Caco-2 (cell line): ENCODE results near the gene PRR33. TPM values are rescaled to one million over a fixed set of nuclear protein-coding genes. Genes with fewer than 3 reads are reported as not detected.

Experiments used
- BruUV-seq: library from RNA; stranded (reverse); fragments of 400-500 nt; replicated peaks from 2 replicates; lab custom pipeline; 2021; lab: Mats Ljungman, UMichigan
- CTCF ChIA-PET: fragments of 300-600 bp; sonication (Branson Sonifier 250); formaldehyde crosslinking; loops from one replicate; lab custom pipeline; 2022; ENCODE audit warnings: antibody characterized with exemption; lab: Charles Lee
- POLR2A ChIA-PET: fragments of 300-600 bp; sonication (Branson Sonifier 250); formaldehyde crosslinking; loops from one replicate; lab custom pipeline; 2022; ENCODE audit warnings: antibody characterized with exemption; lab: Charles Lee
- DNase-seq, 2 experiments: peaks; one replicate each; pipeline versions ENCODE4 v3.0.0 to v3.0.0-alpha.2; 2020 to 2022
- H3K27me3 ChIP-seq: replicated peaks from 2 replicates; pipeline ENCODE4 v1.6.0; 2011; ENCODE audit warnings: low read length; ENCODE audit not compliant: control insufficient read depth, insufficient read depth
- H3K36me3 ChIP-seq: 2 replicates; pipeline ENCODE4 v1.5.1; 2011; ENCODE audit warnings: low read length; ENCODE audit not compliant: control insufficient read depth, insufficient read depth
- H3K4me1 ChIP-seq: fragments of 250-450 bp; sonication (Bioruptor Pico); 2 replicates; pipeline ENCODE4 v1.5.1; 2020; ENCODE audit warnings: mild to moderate bottlenecking
- H3K4me3 ChIP-seq: 2 replicates; pipeline ENCODE4 v1.5.1; 2011; ENCODE audit warnings: low read depth, mild to moderate bottlenecking, control low read depth, low read length
- H3K9me3 ChIP-seq: fragments of 250-450 bp; sonication (Bioruptor Pico); 2 replicates; pipeline ENCODE4 v1.5.1; 2020; ENCODE audit warnings: mild to moderate bottlenecking, moderate library complexity
- H3K27ac Mint-ChIP-seq: one replicate; pipeline ENCODE4 v1.8.0; 2022; ENCODE audit warnings: mixed read lengths; ENCODE audit not compliant: unreplicated experiment
- H3K27me3 Mint-ChIP-seq: one replicate; pipeline ENCODE4 v1.8.0; 2022; ENCODE audit warnings: mixed read lengths; ENCODE audit not compliant: insufficient read depth, unreplicated experiment
- H3K36me3 Mint-ChIP-seq: one replicate; pipeline ENCODE4 v1.8.0; 2022; ENCODE audit warnings: mild to moderate bottlenecking, mixed read lengths; ENCODE audit not compliant: insufficient read depth, unreplicated experiment
- H3K4me1 Mint-ChIP-seq: one replicate; pipeline ENCODE4 v1.8.0; 2022; ENCODE audit warnings: low read depth, mixed read lengths; ENCODE audit not compliant: unreplicated experiment
- H3K4me3 Mint-ChIP-seq: one replicate; pipeline ENCODE4 v1.8.0; 2022; ENCODE audit warnings: mild to moderate bottlenecking, moderate library complexity, mixed read lengths; ENCODE audit not compliant: unreplicated experiment
- H3K9me3 Mint-ChIP-seq: one replicate; pipeline ENCODE4 v1.8.0; 2022; ENCODE audit warnings: mixed read lengths; ENCODE audit not compliant: unreplicated experiment
- CTCF ChIP-seq, 2 experiments: fragments of 200-600 bp in 1 of 2; IDR thresholded peaks; 1 replicate in 1 of 2; 2 replicates in 1 of 2; pipeline versions ENCODE4 v1.5.1 to v1.8.0; 2011 to 2022; ENCODE audit warnings: antibody characterized with exemption in 1 of 2, control low read depth in 1 of 2, inconsistent platforms in 1 of 2, low read depth in 1 of 2, low read length in 1 of 2, mild to moderate bottlenecking in 1 of 2, moderate library complexity in 1 of 2; ENCODE audit not compliant: insufficient read depth in 1 of 2, severe bottlenecking in 1 of 2, unreplicated experiment in 1 of 2
- intact Hi-C: fragments of 100-400 bp; cut with micrococcal nuclease; formaldehyde crosslinking; loops from one replicate; pipeline ENCODE4 v1.10.0; 2022; ENCODE audit not compliant: unreplicated experiment
- total RNA-seq: library from RNA; stranded (reverse); gene quantifications from 2 replicates; pipeline ENCODE4 v1.2.3, GENCODE V29; 2022

PRR33 gene
- total RNA-seq, 1 experiment from 2014 or later: not detected

GRCh38 chr11:1847006-1847735, 44.5 kb downstream of the PRR33 start:
- H3K4me1 ChIP-seq: peaks cover 8% of the 10 kb centered on the region
- peak overlapping the region; percentile 45 for H3K27ac Mint-ChIP-seq
- no peak overlapping the region for H3K4me3 ChIP-seq
- no peak for DNase-seq
- peaks cover 11% of the 10 kb centered on the region for H3K4me1 Mint-ChIP-seq
- no peaks in the 10 kb centered on the region for H3K9me3 ChIP-seq
- TF ChIP-seq CTCF (IDR thresholded peaks at IDR 0.05; ENCODE audit: insufficient read depth in 1 of 2, low read depth in 1 of 2, low read length in 1 of 2, severe bottlenecking in 1 of 2, unreplicated experiment in 1 of 2): no peak
- BruUV-seq: no TSS peak
- H3K36me3 Mint-ChIP-seq: no peaks in the 10 kb centered on the region
- no peaks in the 10 kb centered on the region for H3K36me3 ChIP-seq
- CTCF ChIA-PET: interaction anchor here (1.4 to 1.9 kb wide), 2 partner anchors 35 to 304 kb away, joined by 3 to 6 read pairs; no protein-coding TSS in a partner anchor
- H3K4me3 Mint-ChIP-seq: no peak overlapping the region
- H3K9me3 Mint-ChIP-seq: no peaks in the 10 kb centered on the region
- intact Hi-C loops: no loop called here
- no peaks in the 10 kb centered on the region for H3K27me3 Mint-ChIP-seq
- H3K27me3 ChIP-seq: no peaks in the 10 kb centered on the region
- POLR2A ChIA-PET: no interaction called here

- BruUV-seq: no TSS peak
- H3K36me3 Mint-ChIP-seq: no peaks in the 10 kb centered on the region
- no peak for DNase-seq
- no peak overlapping the region for H3K4me3 Mint-ChIP-seq
- no peaks in the 10 kb centered on the region for H3K27me3 ChIP-seq
- TF ChIP-seq CTCF (IDR thresholded peaks at IDR 0.05; ENCODE audit: insufficient read depth in 1 of 2, low read depth in 1 of 2, low read length in 1 of 2, severe bottlenecking in 1 of 2, unreplicated experiment in 1 of 2): no peak
- no peaks in the 10 kb centered on the region for H3K27me3 Mint-ChIP-seq
- no peaks in the 10 kb centered on the region for H3K9me3 ChIP-seq
- intact Hi-C loops: no loop called here
- POLR2A ChIA-PET: no interaction called here
- CTCF ChIA-PET: no interaction called here
- no peaks in the 10 kb centered on the region for H3K9me3 Mint-ChIP-seq
- peak overlapping the region; percentile 45 for H3K27ac Mint-ChIP-seq
- no peaks in the 10 kb centered on the region for H3K36me3 ChIP-seq
- H3K4me3 ChIP-seq: no peak overlapping the region
- H3K4me1 ChIP-seq: peaks cover 8% of the 10 kb centered on the region
- H3K4me1 Mint-ChIP-seq: peaks cover 11% of the 10 kb centered on the region
Measured at GRCh38 chr11:1846453-1846932, 45.2 kb downstream of the PRR33 start.

- intact Hi-C loops: no loop called here
- peak overlapping the region; percentile 15 for H3K27ac Mint-ChIP-seq
- no peak for DNase-seq
- no peak overlapping the region for H3K4me3 Mint-ChIP-seq
- H3K9me3 Mint-ChIP-seq: no peaks in the 10 kb centered on the region
- no peak for TF ChIP-seq CTCF (IDR thresholded peaks at IDR 0.05; ENCODE audit: insufficient read depth in 1 of 2, low read depth in 1 of 2, low read length in 1 of 2, severe bottlenecking in 1 of 2, unreplicated experiment in 1 of 2)
- H3K36me3 Mint-ChIP-seq: peaks cover 2% of the 10 kb centered on the region
- Histone ChIP-seq H3K4me1 (peaks cover 8% of the 10 kb centered on the region), H3K9me3 (no peaks in the 10 kb centered on the region), H3K27me3 (no peaks in the 10 kb centered on the region), H3K36me3 (no peaks in the 10 kb centered on the region), H3K4me3 (no peak overlapping the region)
- peaks cover 11% of the 10 kb centered on the region for H3K4me1 Mint-ChIP-seq
- BruUV-seq: no TSS peak
- POLR2A ChIA-PET: no interaction called here
- no peaks in the 10 kb centered on the region for H3K27me3 Mint-ChIP-seq
- CTCF ChIA-PET: no interaction called here
Measured at GRCh38 chr11:1845561-1846452, 45.9 kb downstream of the PRR33 start.
